ENCODE results near the gene FDX2.

GRCh38 chr19:10286803-10287737 is 28.7 kb downstream of the FDX2 start, which contains the start of gene ICAM4:
- peak; percentile 49 for TF ChIP-seq EZH2 (IDR thresholded peaks at IDR 0.05; ENCODE audit: low read depth, unreplicated experiment)
- 0 out of 4 replicates have a peak, but pooled peaks of 1 of the 2 experiments have one; percentile 4 for TF ChIP-seq CTCF (conservative IDR thresholded peaks at IDR 0.05; ENCODE audit: low read depth in 2 of 2)
- TF ChIP-seq REST (IDR thresholded peaks at IDR 0.05; ENCODE audit: unreplicated experiment) = no peak
- TF ChIP-seq EZH2phosphoT487 (IDR thresholded peaks at IDR 0.05; ENCODE audit: unreplicated experiment) = no peak
- no peak for TF ChIP-seq CREB1 (CRISPR knock-in tag; IDR thresholded peaks at IDR 0.05; ENCODE audit: low read depth)
- TF ChIP-seq POLR2AphosphoS5 (IDR thresholded peaks at IDR 0.05; ENCODE audit: low read depth) = no peak
